Prostate gland (tissue), 2 donors: Measurements from ENCODE around the gene MYO1G.

Experiments
- CTCF ChIP-seq, 4 experiments: fragments of 200-600 bp in 2 of 4; fragments of 450-650 bp in 2 of 4; sonication (generic) in 2 of 4; IDR thresholded peaks; 1 replicate in 3 of 4; 2 replicates in 1 of 4; pipeline ENCODE4 v1.5.1; 2016 to 2019; ENCODE audit warnings: antibody characterized with exemption in 4 of 4, mild to moderate bottlenecking in 2 of 4, moderate library complexity in 2 of 4
- POLR2A ChIP-seq: fragments of 450-650 bp; IDR thresholded peaks from one replicate; pipeline ENCODE4 v1.6.1; 2016; ENCODE audit warnings: antibody characterized with exemption, mild to moderate bottlenecking

- TF ChIP-seq CTCF (IDR thresholded peaks at IDR 0.05): no peak
- TF ChIP-seq POLR2A: no peak
Observed at GRCh38 chr7:45001826-45002225, 23.0 kb upstream of the MYO1G start.
